Fibroblast of lung (primary cell): ENCODE results near the gene STK11. TPM values are rescaled to one million over a fixed set of nuclear protein-coding genes. Genes with fewer than 3 reads are reported as not detected.

ENCODE experiments used
- DNase-seq, 2 donors: peaks; one replicate each; pipeline versions ENCODE4 v3.0.0 to v3.0.0-alpha.2; 2010; ENCODE audit warnings: low read depth in 2 of 2
- H2AFZ ChIP-seq: 2 replicates; pipeline ENCODE4 v1.5.1; 2012; ENCODE audit warnings: low read length, control low read depth, inconsistent platforms
- H3K27ac ChIP-seq: 2 replicates; pipeline ENCODE4 v1.5.1; 2011; ENCODE audit warnings: low read length, control low read depth; ENCODE audit not compliant: insufficient read depth
- H3K27me3 ChIP-seq: 2 replicates; pipeline ENCODE4 v1.5.1; 2011; ENCODE audit warnings: mild to moderate bottlenecking, low read length; ENCODE audit not compliant: control insufficient read depth, insufficient read depth
- H3K36me3 ChIP-seq: 2 replicates; pipeline ENCODE4 v1.5.1; 2011; ENCODE audit warnings: low read length; ENCODE audit not compliant: control insufficient read depth, insufficient read depth
- H3K4me1 ChIP-seq: 2 replicates; pipeline ENCODE4 v1.5.1; 2011; ENCODE audit warnings: low read length; ENCODE audit not compliant: control insufficient read depth, insufficient read depth; ENCODE audit errors: extremely low read depth
- H3K4me2 ChIP-seq: 2 replicates; pipeline ENCODE4 v1.5.1; 2011; ENCODE audit warnings: low read length, control low read depth; ENCODE audit not compliant: insufficient read depth; ENCODE audit errors: extremely low read depth
- H3K4me3 ChIP-seq, 4 experiments: fragments of 200-600 bp in 1 of 4; sonication (generic) in 1 of 4; replicated peaks in 1 of 4; 2 replicates each; pipeline ENCODE4 v1.5.1; 2011 to 2016; ENCODE audit warnings: low read length in 4 of 4, low read depth in 3 of 4, mild to moderate bottlenecking in 3 of 4, control low read depth in 2 of 4, inconsistent platforms in 1 of 4, mixed read lengths in 1 of 4; ENCODE audit not compliant: insufficient read depth in 1 of 4; ENCODE audit errors: control extremely low read depth in 1 of 4
- H3K79me2 ChIP-seq: 2 replicates; pipeline ENCODE4 v1.5.1; 2012; ENCODE audit warnings: mild to moderate bottlenecking, low read length, inconsistent platforms; ENCODE audit not compliant: control insufficient read depth, insufficient read depth
- H3K9ac ChIP-seq: 2 replicates; pipeline ENCODE4 v1.5.1; 2011; ENCODE audit warnings: mild to moderate bottlenecking, low read length, control low read depth; ENCODE audit not compliant: insufficient read depth
- H3K9me3 ChIP-seq: 2 replicates; pipeline ENCODE4 v1.5.1; 2012; ENCODE audit warnings: low read depth, low read length; ENCODE audit not compliant: control insufficient read depth, insufficient read depth
- H4K20me1 ChIP-seq: 2 replicates; pipeline ENCODE4 v1.5.1; 2011; ENCODE audit warnings: low read length; ENCODE audit not compliant: control insufficient read depth, insufficient read depth; ENCODE audit errors: extremely low read depth
- EZH2 ChIP-seq: IDR thresholded peaks from 2 replicates; pipeline ENCODE4 v1.5.1; 2012; ENCODE audit warnings: low read length, control low read depth, mild to moderate bottlenecking; ENCODE audit errors: missing control alignments
- polyA plus RNA-seq, 2 donors: library from polyadenylated mRNA; depleted of rRNA in 1 of 2; stranded (reverse) in 1 of 2; unstranded in 1 of 2; fragments of >200 nt; gene quantifications; 2 replicates each; pipeline ENCODE4 v1.2.1, GENCODE V29; 2011 to 2012; ENCODE audit warnings: missing spikeins in 1 of 2
- total RNA-seq: library from RNA; depleted of rRNA; stranded (reverse); fragments of >200 nt; gene quantifications from 2 replicates; pipeline ENCODE4 v1.2.1, GENCODE V29; 2014
- TF ChIP-seq, protein P1 (sequence below), 2 donors: IDR thresholded peaks in 1 of 2; conservative IDR thresholded peaks in 1 of 2; 1 replicate in 1 of 2; 2 replicates in 1 of 2; pipeline ENCODE4 v1.5.1; 2011 to 2012; ENCODE audit warnings: low read length in 2 of 2, control low read depth in 1 of 2, inconsistent platforms in 1 of 2, low read depth in 1 of 2, mild to moderate bottlenecking in 1 of 2

STK11 gene
- total and polyA plus RNA-seq, 2 donors (not counting 1 experiment from before 2014, with no cell fraction given) = 23.7 to 96.6 TPM

DNA sequence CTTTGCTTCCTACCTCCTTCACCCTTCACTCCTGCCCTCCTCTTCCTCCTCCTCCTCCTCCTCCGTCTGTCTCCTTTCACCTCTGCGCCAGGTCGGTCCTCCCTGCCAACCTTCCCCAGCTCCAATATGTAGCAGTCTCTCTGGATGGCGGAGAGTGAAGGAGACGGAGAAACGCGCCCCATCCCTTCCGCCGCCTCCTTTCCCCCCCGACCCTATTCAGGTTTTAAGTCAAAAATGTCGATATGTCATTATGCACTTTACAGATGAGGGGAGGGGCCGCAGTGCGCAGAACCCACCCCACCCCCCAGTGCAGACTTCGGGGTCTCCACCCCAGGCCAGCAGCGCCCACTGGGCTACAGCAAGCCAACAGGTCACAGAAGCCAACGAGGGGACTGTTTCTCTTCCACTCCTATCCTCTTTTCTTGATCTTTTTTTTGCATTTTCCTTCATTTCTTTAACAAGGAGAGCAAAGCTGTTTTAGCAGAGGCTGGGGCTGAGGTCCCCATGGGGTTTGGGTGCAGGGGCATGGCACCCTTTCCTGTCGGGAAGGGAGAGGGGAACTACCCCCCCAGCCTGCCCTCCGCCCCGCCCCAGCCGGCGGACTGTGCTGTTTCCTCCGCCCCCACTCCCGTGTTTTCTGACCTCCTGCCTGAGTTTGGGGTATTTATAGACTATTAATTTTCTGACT lies 52.0 kb downstream of the STK11 start:
- no peak for DNase-seq
- Histone ChIP-seq H3K9me3 (no peaks in the 10 kb centered on the region), H4K20me1 (no peaks in the 10 kb centered on the region), H3K27ac (peak overlapping the region; percentile 54), H3K4me3 (no peak overlapping the region), H3K4me1 (peaks cover 55% of the 10 kb centered on the region), H3K79me2 (peaks cover 45% of the 10 kb centered on the region), H2AFZ (no peak overlapping the region), H3K27me3 (no peaks in the 10 kb centered on the region), H3K36me3 (peaks cover 41% of the 10 kb centered on the region), H3K4me2 (no peak overlapping the region), H3K9ac (no peak overlapping the region)
- TF ChIP-seq, protein P1, sequence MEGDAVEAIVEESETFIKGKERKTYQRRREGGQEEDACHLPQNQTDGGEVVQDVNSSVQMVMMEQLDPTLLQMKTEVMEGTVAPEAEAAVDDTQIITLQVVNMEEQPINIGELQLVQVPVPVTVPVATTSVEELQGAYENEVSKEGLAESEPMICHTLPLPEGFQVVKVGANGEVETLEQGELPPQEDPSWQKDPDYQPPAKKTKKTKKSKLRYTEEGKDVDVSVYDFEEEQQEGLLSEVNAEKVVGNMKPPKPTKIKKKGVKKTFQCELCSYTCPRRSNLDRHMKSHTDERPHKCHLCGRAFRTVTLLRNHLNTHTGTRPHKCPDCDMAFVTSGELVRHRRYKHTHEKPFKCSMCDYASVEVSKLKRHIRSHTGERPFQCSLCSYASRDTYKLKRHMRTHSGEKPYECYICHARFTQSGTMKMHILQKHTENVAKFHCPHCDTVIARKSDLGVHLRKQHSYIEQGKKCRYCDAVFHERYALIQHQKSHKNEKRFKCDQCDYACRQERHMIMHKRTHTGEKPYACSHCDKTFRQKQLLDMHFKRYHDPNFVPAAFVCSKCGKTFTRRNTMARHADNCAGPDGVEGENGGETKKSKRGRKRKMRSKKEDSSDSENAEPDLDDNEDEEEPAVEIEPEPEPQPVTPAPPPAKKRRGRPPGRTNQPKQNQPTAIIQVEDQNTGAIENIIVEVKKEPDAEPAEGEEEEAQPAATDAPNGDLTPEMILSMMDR (conservative IDR thresholded peaks at IDR 0.05 in 1 of 2, IDR thresholded peaks at IDR 0.05 in 1 of 2; ENCODE audit: low read depth in 1 of 2, low read length in 2 of 2) = no peak
- no peak for TF ChIP-seq EZH2

DNA sequence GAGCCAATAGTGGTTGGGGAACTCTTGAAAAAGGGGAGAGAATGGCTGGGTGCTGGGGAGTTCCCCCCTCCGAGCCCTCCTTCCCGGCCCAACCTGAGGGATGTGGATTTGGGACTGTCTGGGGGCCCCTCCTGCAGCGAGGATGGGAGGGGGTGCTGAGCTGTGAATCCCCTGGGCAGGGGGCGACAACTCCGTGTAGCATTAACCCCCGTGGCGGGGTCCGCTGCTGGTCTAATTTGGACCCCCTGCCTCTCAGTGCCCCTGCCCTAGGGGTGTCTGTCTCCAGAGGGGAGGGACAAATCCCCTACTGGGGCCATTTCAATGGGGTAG lies 52.5 kb downstream of the STK11 start:
- H3K79me2 ChIP-seq = peaks cover 45% of the 10 kb centered on the region
- no peak for TF ChIP-seq EZH2
- TF ChIP-seq, protein P1 (conservative IDR thresholded peaks at IDR 0.05 in 1 of 2, IDR thresholded peaks at IDR 0.05 in 1 of 2; ENCODE audit: low read depth in 1 of 2, low read length in 2 of 2) = no peak
- peak overlapping the region; percentile 26 for H3K4me2 ChIP-seq
- H3K27ac ChIP-seq = peak overlapping the region; percentile 47
- H3K36me3 ChIP-seq = peaks cover 41% of the 10 kb centered on the region
- no peak overlapping the region for H3K9ac ChIP-seq
- no peaks in the 10 kb centered on the region for H3K27me3 ChIP-seq
- peaks cover 60% of the 10 kb centered on the region for H3K4me1 ChIP-seq
- H2AFZ ChIP-seq = no peak overlapping the region
- no peak overlapping the region for H3K4me3 ChIP-seq
- H3K9me3 ChIP-seq = no peaks in the 10 kb centered on the region
- no peaks in the 10 kb centered on the region for H4K20me1 ChIP-seq
- no peak for DNase-seq

DNA sequence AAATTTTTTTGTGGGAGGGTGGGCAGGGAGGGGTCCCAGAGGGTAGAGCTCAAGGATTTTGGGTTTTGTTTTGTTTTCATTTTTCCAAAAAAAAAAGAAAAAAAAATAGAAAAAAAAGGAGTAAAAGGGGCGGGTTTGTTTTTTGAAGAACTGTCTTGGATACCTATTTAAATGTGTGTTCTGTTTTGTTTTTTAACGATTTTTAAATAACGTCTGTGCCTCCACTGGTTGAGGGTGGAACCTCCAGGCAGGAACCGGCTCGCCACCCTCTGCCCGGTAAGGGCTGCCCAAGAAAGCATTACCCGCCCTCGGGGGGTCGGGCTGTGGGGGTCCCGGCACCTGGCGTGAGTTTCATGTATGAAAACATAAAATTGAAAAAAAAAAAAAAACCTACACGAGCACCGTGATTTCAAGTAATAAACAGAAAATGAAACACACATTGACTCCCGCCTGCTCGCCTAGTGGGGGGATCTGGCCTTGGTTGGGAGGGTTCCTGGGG lies 53.2 kb downstream of the STK11 start:
- Histone ChIP-seq H3K9ac (peak overlapping the region; percentile 56), H3K4me2 (peak overlapping the region; percentile 26), H3K27me3 (no peaks in the 10 kb centered on the region), H4K20me1 (no peaks in the 10 kb centered on the region), H3K9me3 (no peaks in the 10 kb centered on the region), H2AFZ (no peak overlapping the region), H3K36me3 (peaks cover 39% of the 10 kb centered on the region), H3K79me2 (peaks cover 40% of the 10 kb centered on the region), H3K4me3 (no peak overlapping the region), H3K27ac (peak overlapping the region; percentile 95), H3K4me1 (peaks cover 62% of the 10 kb centered on the region)
- no peak for DNase-seq
- TF ChIP-seq, protein P1 (conservative IDR thresholded peaks at IDR 0.05 in 1 of 2, IDR thresholded peaks at IDR 0.05 in 1 of 2; ENCODE audit: low read depth in 1 of 2, low read length in 2 of 2) = no peak
- no peak for TF ChIP-seq EZH2
